Measurements from ENCODE around the gene PLXNC1. TPM values are rescaled to one million over a fixed set of nuclear protein-coding genes. Genes with fewer than 3 reads are reported as not detected.

PLXNC1 gene
- polyA plus RNA-seq, 1 of the 3 experiments (the other 2 are of a cell fraction), result 0.23 TPM

GRCh38 chr12:94191023-94191422, 42.6 kb downstream of the PLXNC1 start:
- POLR2A ChIA-PET, result no interaction called here
- TF ChIP-seq USF1 (IDR thresholded peaks at IDR 0.05; ENCODE audit: borderline replicate concordance, low read depth) (no peak), YY1 (IDR thresholded peaks at IDR 0.05; ENCODE audit: low read depth) (no peak), NFIC (IDR thresholded peaks at IDR 0.05; ENCODE audit: borderline replicate concordance) (no peak), CTCF (IDR thresholded peaks at IDR 0.05) (no peak), ZBTB33 (IDR thresholded peaks at IDR 0.05; ENCODE audit: borderline replicate concordance, low read depth) (no peak), FOXJ3 (CRISPR knock-in tag; IDR thresholded peaks at IDR 0.05) (no peak), NRF1 (IDR thresholded peaks at IDR 0.05; ENCODE audit: low read depth, low read length) (no peak), RFX5 (IDR thresholded peaks at IDR 0.05; ENCODE audit: low read length) (no peak), PBX3 (IDR thresholded peaks at IDR 0.05) (no peak), JUND (IDR thresholded peaks at IDR 0.05) (no peak), CHD2 (IDR thresholded peaks at IDR 0.05; ENCODE audit: low read length, partially characterized antibody) (no peak), IRF3 (IDR thresholded peaks at IDR 0.05; ENCODE audit: low read depth, low read length) (no peak), EZH2phosphoT487 (IDR thresholded peaks at IDR 0.05; ENCODE audit: borderline replicate concordance, low read depth) (no peak)
- no peak for DNase-seq
- Histone ChIP-seq H3K27me3 (ENCODE audit: insufficient read depth) (no peaks in the 10 kb centered on the region), H3K9me2 (no peaks in the 10 kb centered on the region), H3K79me2 (ENCODE audit: insufficient read depth) (no peaks in the 10 kb centered on the region), H4K20me1 (ENCODE audit: insufficient read depth) (no peaks in the 10 kb centered on the region), H3K4me3 (ENCODE audit: low read depth in 2 of 2, low read length in 1 of 2) (no peak overlapping the region), H3K4me2 (no peak overlapping the region), H3F3A (replicated peaks; ENCODE audit: insufficient read depth) (no peaks in the 10 kb centered on the region), H2AFZ (ENCODE audit: low read depth) (no peak overlapping the region), H3K27ac (ENCODE audit: low read depth in 2 of 2, low read length in 1 of 2) (no peak overlapping the region), H3K9ac (no peak overlapping the region), H3K4me1 (ENCODE audit: control insufficient read depth in 1 of 2, insufficient read depth in 2 of 2, low read depth in 1 of 2, low read length in 1 of 2) (peaks cover 6 to 10% of the 10 kb centered on the region in 2 experiments; a peak in 1 of 4 replicates), H3K36me3 (replicated peaks in 1 of 2; ENCODE audit: control insufficient read depth in 1 of 2, insufficient read depth in 2 of 2, low read length in 1 of 2) (no peaks in the 10 kb centered on the region), H3K9me3 (no peaks in the 10 kb centered on the region)
- WGBS (ENCODE audit: low lambda C conversion rate), result 73% methylated on average over 2 of the region's 2 CpGs
- CTCF ChIA-PET, result no interaction called here

Measured in SK-N-SH (cell line).